Cerebellar cortex (tissue), 1 donor: Measurements from ENCODE around the gene GNPTAB.

Experiments
- DNase-seq: peaks from one replicate; pipeline ENCODE4 v3.0.0-alpha.2; 2015; ENCODE audit warnings: low spot score

Gene GNPTAB

DNA sequence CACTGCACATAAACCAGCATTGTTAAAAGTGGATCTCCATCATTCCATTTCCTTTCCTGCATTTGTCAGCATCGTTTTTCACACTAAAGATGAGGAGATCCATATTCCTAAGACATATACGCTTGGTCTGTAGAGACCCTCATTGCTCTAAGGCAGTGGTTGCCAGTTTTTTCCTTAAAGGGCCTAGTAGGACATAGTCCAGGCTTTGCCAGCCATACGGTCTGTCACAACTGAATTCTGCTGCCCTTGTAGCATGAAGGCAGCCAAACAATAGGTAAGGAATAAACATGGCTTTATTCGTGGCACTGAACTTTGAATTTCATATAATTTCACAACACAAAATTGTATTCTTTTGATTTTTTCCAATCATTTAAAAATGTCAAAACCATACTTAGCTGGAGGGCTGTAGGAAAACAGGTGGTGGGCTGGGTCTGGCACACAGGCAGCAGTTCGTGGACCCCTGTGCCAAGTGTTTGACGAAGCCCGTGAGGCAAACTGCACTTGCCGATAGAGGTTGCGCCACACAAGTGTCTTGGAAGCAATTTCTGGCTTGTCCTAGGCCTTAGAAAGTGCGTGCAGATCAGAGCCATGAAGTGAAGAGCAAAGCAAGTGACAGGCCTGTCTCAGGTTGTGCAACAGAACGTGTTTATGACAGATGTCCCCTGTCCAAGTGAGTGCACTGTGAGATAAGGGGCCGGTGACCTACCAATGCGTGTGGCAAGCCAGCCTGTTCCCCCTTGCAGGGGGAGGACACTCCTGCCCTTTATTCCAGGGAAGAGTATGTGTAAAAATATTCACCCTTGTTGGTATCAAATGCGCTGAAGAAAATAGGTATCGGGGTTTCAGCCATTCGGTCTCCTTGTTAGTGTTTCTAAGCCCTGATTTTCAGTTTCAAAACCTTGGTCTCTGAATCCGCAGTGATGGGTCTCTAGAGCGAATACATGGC, 134.2 kb downstream of the GNPTAB start:
- DNase-seq, result peak; percentile 65

DNA sequence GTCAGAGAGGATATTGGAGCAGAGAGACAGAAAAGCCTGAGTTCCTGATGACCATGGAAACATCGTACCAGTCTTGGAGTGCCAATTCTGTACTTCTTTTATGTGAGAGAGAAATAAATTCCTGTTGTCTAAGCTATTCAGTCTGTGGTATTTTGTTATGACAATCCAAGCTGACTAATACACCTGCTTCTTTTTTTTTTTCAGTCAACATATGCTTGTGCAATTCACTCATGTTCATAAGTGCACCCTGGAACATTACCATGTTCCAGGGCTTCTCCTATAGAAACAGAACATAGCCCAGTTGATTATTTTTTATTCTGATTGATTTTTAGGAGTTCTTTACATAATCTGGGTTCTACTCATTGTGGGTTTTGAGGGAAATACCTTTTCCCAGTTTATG, 135.1 kb downstream of the GNPTAB start:
- peak; percentile 24 for DNase-seq
